ENCODE results near the gene OR5AR1. TPM values are rescaled to one million over a fixed set of nuclear protein-coding genes. Genes with fewer than 3 reads are reported as not detected.
"Not testable (repeated sequence)": the region's sequence is repeated elsewhere in the genome, so short reads cannot be mapped to it uniquely, and the experiment has no call there.

OR5AR1 gene
- polyA plus RNA-seq, 1 experiment: not detected

- no peak for TF ChIP-seq CTCF (IDR thresholded peaks at IDR 0.05; ENCODE audit: insufficient read depth, low read depth, low read length)
- ChIA-PET CTCF (no interaction called here), POLR2A (no interaction called here)
- no peaks in the 10 kb centered on the region for H3K36me3 ChIP-seq (ENCODE audit: control insufficient read depth, insufficient read depth, low read length)
- no peak overlapping the region for H3K4me3 ChIP-seq (ENCODE audit: low read depth, low read length)
- DNase-seq (ENCODE audit: low read depth): no peak
- H3K27me3 ChIP-seq (ENCODE audit: control insufficient read depth, insufficient read depth, low read length): no peaks in the 10 kb centered on the region
Measured at GRCh38 chr11:56637500-56637899, 26.0 kb upstream of the OR5AR1 start.

GRCh38 chr11:56642339-56642738 is 21.1 kb upstream of the OR5AR1 start, which contains the start of gene OR5AP2:
OR5AP2 (minus strand) TSS chr11:56642439; CDS start chr11:56642439, 0 bp downstream.
- Histone ChIP-seq H3K4me3 (ENCODE audit: low read depth, low read length) (no peak within 1 kb of the TSS), H3K27me3 (ENCODE audit: control insufficient read depth, insufficient read depth, low read length) (no peaks in the 10 kb centered on the region), H3K36me3 (ENCODE audit: control insufficient read depth, insufficient read depth, low read length) (no peaks in the 10 kb centered on the region)
- ChIA-PET CTCF (no interaction called here), POLR2A (no interaction called here)
- no peak for DNase-seq (ENCODE audit: low read depth)
- TF ChIP-seq CTCF (IDR thresholded peaks at IDR 0.05; ENCODE audit: insufficient read depth, low read depth, low read length): no peak

- no peaks in the 10 kb centered on the region for H3K36me3 ChIP-seq (ENCODE audit: control insufficient read depth, insufficient read depth, low read length)
- no peak for DNase-seq (ENCODE audit: low read depth)
- H3K4me3 ChIP-seq (ENCODE audit: low read depth, low read length): no peak overlapping the region
- ChIA-PET POLR2A (no interaction called here), CTCF (interaction anchor here (0.6 kb wide), 1 partner anchor 14 kb away, joined by 3 read pairs; no protein-coding TSS in a partner anchor)
- H3K27me3 ChIP-seq (ENCODE audit: control insufficient read depth, insufficient read depth, low read length): no peaks in the 10 kb centered on the region
- no peak for TF ChIP-seq CTCF (IDR thresholded peaks at IDR 0.05; ENCODE audit: insufficient read depth, low read depth, low read length)
Measured at GRCh38 chr11:56659755-56660154, 3.7 kb upstream of the OR5AR1 start.

- TF ChIP-seq CTCF (IDR thresholded peaks at IDR 0.05; ENCODE audit: insufficient read depth, low read depth, low read length): no peak
- Histone ChIP-seq H3K36me3 (ENCODE audit: control insufficient read depth, insufficient read depth, low read length) (no peaks in the 10 kb centered on the region), H3K4me3 (ENCODE audit: low read depth, low read length) (no peak overlapping the region), H3K27me3 (ENCODE audit: control insufficient read depth, insufficient read depth, low read length) (no peaks in the 10 kb centered on the region)
- DNase-seq (ENCODE audit: low read depth): no peak
- POLR2A ChIA-PET: no interaction called here
- CTCF ChIA-PET: no interaction called here
Measured at GRCh38 chr11:56670984-56671383, 7.5 kb downstream of the OR5AR1 start.

- ChIA-PET CTCF (no interaction called here), POLR2A (no interaction called here)
- Histone ChIP-seq H3K4me3 (ENCODE audit: low read depth, low read length) (no peak overlapping the region), H3K27me3 (ENCODE audit: control insufficient read depth, insufficient read depth, low read length) (no peaks in the 10 kb centered on the region), H3K36me3 (ENCODE audit: control insufficient read depth, insufficient read depth, low read length) (no peaks in the 10 kb centered on the region)
- no peak for DNase-seq (ENCODE audit: low read depth)
- no peak for TF ChIP-seq CTCF (IDR thresholded peaks at IDR 0.05; ENCODE audit: insufficient read depth, low read depth, low read length)
Measured at GRCh38 chr11:56688554-56689100, 25.1 kb downstream of the OR5AR1 start.

GRCh38 chr11:56691179-56691578 is 27.7 kb downstream of the OR5AR1 start:
- H3K27me3 ChIP-seq (ENCODE audit: control insufficient read depth, insufficient read depth, low read length); POLR2A ChIA-PET; H3K4me3 ChIP-seq (ENCODE audit: low read depth, low read length); DNase-seq (ENCODE audit: low read depth); H3K36me3 ChIP-seq (ENCODE audit: control insufficient read depth, insufficient read depth, low read length); CTCF ChIA-PET: not testable (repeated sequence)
